ENCODE measurements around the gene PTGES2.

DNA sequence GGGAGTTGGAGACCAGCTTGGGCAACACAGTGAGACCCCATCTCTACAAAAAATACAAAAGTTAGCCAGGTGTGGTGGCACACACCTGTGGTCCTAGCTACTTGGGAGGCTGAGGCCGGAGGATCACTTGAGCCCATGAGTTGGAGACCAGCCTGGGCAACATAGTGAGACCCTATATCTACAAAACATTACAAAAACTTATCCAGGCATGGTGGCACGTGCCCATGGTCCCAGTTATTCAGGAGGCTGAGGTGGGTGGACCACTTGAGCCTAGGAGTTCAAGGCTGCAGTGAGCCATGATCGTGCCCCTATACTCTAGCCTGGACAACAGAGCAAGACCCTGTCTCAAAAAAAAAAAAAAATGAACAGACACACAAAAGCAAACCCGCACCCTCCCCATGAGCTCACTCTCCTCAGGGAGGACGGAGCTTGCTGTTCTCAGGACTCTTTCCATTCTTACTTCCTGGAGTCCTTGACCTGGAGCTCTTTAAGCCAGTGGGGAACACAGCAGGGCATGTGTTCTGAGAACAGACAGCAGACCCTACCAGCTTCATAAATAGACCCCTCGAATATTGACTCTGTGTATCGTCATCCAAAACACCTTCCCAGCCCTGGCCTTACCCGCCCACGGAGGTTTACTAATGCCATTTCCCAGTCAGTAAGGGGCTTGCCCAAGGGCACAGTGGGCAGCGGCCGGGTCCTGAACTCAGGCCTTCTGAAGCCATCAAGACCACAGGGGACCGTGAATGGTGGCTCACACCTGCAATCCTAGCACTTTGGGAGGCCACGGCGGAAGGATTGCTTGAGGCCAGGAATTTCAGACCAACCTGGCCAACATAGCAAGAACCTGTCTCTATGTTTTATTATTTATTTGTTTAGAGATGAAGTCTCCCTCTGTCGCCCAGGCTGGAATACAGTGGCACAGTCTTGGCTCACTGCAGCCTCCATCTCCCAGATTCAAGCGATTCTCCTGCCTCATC is 11.1 kb downstream of the PTGES2 start:
- TF ChIP-seq RBM39 (optimal IDR thresholded peaks at IDR 0.05; ENCODE audit: low read depth, low read length) (no peak), ZNF780A (CRISPR knock-in tag; IDR thresholded peaks at IDR 0.05) (no peak), FIP1L1 (IDR thresholded peaks at IDR 0.05; ENCODE audit: low read depth, low read length, poor library complexity, severe bottlenecking) (no peak), ZKSCAN1 (IDR thresholded peaks at IDR 0.05; ENCODE audit: low read depth, low read length) (no peak), ERF (CRISPR knock-in tag; IDR thresholded peaks at IDR 0.05) (no peak), ZBTB8A (IDR thresholded peaks at IDR 0.05; ENCODE audit: partially characterized antibody) (no peak), HIVEP1 (CRISPR knock-in tag; IDR thresholded peaks at IDR 0.05) (no peak), FOXA1 (IDR thresholded peaks at IDR 0.05; ENCODE audit: borderline replicate concordance) (no peak), PCBP1 (IDR thresholded peaks at IDR 0.05; ENCODE audit: low read depth, low read length, poor library complexity, severe bottlenecking) (no peak)
- TF ChIP-seq, protein P1, sequence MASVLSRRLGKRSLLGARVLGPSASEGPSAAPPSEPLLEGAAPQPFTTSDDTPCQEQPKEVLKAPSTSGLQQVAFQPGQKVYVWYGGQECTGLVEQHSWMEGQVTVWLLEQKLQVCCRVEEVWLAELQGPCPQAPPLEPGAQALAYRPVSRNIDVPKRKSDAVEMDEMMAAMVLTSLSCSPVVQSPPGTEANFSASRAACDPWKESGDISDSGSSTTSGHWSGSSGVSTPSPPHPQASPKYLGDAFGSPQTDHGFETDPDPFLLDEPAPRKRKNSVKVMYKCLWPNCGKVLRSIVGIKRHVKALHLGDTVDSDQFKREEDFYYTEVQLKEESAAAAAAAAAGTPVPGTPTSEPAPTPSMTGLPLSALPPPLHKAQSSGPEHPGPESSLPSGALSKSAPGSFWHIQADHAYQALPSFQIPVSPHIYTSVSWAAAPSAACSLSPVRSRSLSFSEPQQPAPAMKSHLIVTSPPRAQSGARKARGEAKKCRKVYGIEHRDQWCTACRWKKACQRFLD (CRISPR knock-in tag; IDR thresholded peaks at IDR 0.05): no peak; the same call in 1 of the 2 replicates
- TF ChIP-seq, protein P2, sequence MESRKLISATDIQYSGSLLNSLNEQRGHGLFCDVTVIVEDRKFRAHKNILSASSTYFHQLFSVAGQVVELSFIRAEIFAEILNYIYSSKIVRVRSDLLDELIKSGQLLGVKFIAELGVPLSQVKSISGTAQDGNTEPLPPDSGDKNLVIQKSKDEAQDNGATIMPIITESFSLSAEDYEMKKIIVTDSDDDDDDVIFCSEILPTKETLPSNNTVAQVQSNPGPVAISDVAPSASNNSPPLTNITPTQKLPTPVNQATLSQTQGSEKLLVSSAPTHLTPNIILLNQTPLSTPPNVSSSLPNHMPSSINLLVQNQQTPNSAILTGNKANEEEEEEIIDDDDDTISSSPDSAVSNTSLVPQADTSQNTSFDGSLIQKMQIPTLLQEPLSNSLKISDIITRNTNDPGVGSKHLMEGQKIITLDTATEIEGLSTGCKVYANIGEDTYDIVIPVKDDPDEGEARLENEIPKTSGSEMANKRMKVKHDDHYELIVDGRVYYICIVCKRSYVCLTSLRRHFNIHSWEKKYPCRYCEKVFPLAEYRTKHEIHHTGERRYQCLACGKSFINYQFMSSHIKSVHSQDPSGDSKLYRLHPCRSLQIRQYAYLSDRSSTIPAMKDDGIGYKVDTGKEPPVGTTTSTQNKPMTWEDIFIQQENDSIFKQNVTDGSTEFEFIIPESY (CRISPR knock-in tag; IDR thresholded peaks at IDR 0.05): no peak
